ENCODE measurements around the gene TMIE.

- TF ChIP-seq CTCF (IDR thresholded peaks at IDR 0.05; ENCODE audit: poor library complexity, severe bottlenecking) (no peak), POLR2AphosphoS5 (IDR thresholded peaks at IDR 0.05) (no peak), REST (IDR thresholded peaks at IDR 0.05; ENCODE audit: borderline replicate concordance) (no peak), EP300 (conservative IDR thresholded peaks at IDR 0.05; ENCODE audit: poor library complexity, severe bottlenecking) (no peak), SMC3 (conservative IDR thresholded peaks at IDR 0.05; ENCODE audit: poor library complexity) (no peak), EZH2 (IDR thresholded peaks at IDR 0.05; ENCODE audit: borderline replicate concordance, insufficient read depth, low read length, poor library complexity, severe bottlenecking) (no peak)
Observed at GRCh38 chr3:46668116-46668515, 33.1 kb upstream of the TMIE start.
